Prostate gland (tissue), 2 donors: ENCODE measurements around the gene ALX3.
"Not testable (repeated sequence)": the region's sequence is repeated elsewhere in the genome, so short reads cannot be mapped to it uniquely, and the experiment has no call there.

Source experiments
- POLR2A ChIP-seq: fragments of 450-650 bp; IDR thresholded peaks from one replicate; pipeline ENCODE4 v1.6.1; 2016; ENCODE audit warnings: antibody characterized with exemption, mild to moderate bottlenecking
- TF ChIP-seq, protein P1 (sequence below), 4 experiments: fragments of 200-600 bp in 2 of 4; fragments of 450-650 bp in 2 of 4; sonication (generic) in 2 of 4; IDR thresholded peaks; 1 replicate in 3 of 4; 2 replicates in 1 of 4; pipeline ENCODE4 v1.5.1; 2016 to 2019; ENCODE audit warnings: antibody characterized with exemption in 4 of 4, mild to moderate bottlenecking in 2 of 4, moderate library complexity in 2 of 4

DNA sequence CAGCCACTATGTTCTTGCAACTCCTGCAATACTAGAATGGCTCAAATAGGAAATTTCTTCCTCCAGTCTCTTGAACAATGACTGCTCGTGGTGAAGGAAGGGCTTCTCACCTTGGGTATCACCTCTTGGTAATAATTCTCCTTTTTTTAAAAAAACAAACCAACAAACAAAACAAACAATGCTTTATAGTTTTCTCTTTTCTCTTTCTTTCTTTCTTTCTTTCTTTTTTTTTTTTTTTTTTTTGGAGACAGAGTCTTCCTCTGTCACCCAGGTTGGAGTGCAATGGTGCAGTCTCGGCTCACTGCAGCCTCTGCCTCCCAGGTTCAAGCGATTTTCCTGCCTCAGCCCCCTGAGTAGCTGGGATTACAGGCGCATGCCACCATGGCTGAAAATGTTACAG, 39.8 kb downstream of the ALX3 start:
- TF ChIP-seq POLR2A: not testable (repeated sequence)
- TF ChIP-seq, protein P1, sequence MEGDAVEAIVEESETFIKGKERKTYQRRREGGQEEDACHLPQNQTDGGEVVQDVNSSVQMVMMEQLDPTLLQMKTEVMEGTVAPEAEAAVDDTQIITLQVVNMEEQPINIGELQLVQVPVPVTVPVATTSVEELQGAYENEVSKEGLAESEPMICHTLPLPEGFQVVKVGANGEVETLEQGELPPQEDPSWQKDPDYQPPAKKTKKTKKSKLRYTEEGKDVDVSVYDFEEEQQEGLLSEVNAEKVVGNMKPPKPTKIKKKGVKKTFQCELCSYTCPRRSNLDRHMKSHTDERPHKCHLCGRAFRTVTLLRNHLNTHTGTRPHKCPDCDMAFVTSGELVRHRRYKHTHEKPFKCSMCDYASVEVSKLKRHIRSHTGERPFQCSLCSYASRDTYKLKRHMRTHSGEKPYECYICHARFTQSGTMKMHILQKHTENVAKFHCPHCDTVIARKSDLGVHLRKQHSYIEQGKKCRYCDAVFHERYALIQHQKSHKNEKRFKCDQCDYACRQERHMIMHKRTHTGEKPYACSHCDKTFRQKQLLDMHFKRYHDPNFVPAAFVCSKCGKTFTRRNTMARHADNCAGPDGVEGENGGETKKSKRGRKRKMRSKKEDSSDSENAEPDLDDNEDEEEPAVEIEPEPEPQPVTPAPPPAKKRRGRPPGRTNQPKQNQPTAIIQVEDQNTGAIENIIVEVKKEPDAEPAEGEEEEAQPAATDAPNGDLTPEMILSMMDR (IDR thresholded peaks at IDR 0.05): not testable (repeated sequence)
